GM18868 (cell line): ENCODE data around the gene FHIT.

Experiments
- ATAC-seq: cut with Tn5 transposase; IDR thresholded peaks from one replicate; pipeline ENCODE4 v1.9.1; 2021; ENCODE audit warnings: mild to moderate bottlenecking, moderate library complexity; ENCODE audit not compliant: unreplicated experiment

FHIT gene

DNA sequence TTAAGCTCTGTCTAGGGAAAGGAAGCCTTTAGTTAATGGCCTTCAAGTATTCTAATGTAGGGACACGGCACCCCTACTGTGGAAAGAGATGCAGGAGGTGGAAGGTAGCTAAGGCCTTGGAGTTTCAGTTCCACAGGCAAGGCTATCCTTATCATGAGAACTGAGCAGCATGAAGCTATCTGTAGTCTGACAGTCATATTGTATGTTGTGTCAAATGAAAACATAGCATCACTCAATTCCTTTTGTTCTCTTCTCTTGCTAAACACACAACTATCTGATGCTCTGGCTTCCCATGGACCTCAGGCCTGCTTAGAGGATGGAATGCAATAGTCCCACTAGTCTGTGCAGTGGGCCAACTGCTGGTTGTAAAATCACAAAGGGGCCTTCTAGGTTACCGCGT lies 380.9 kb downstream of the FHIT start:
- ATAC-seq = no peak

DNA sequence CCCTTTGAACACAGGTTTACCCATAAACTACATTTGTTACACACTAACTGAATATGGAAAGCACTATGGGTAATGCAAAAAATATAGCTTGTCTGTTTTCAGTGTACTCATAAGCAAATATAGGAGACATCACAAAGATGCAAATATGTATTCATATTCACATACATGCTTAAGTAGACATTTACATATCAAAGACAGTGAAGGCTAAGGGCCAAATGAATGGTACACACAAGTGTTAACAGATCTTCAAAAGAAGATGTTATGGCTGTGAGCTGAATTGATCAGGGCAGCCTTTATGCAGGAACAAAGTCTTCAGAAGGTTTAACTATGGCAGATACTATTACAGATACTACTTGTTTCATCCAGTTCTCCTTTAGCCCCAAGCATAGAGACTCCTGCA lies 384.1 kb downstream of the FHIT start:
- no peak for ATAC-seq

GRCh38 chr3:60856257-60857046 lies 394.8 kb downstream of the FHIT start:
- no peak for ATAC-seq

DNA sequence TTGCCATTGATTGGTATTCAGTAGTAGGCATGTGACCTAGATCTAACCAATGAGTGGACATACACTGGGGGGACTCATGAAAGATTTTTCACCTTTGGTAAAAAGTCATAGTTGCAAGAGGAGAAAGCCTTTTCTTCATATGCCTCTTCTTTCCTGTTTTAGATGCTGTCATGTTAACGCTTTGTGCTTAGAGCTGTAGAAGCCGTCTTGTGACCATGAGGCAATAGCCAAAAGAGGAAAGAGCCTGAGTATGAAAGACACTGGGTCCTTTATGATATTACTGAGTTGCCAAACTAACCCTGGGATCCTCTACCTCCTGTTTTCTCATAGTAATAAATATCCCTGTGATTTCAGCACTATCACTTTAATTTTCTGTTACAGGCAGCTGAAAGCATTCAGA lies 396.0 kb downstream of the FHIT start:
- no peak for ATAC-seq

GRCh38 chr3:60854791-60855190 lies 396.5 kb downstream of the FHIT start:
- ATAC-seq = no peak

DNA sequence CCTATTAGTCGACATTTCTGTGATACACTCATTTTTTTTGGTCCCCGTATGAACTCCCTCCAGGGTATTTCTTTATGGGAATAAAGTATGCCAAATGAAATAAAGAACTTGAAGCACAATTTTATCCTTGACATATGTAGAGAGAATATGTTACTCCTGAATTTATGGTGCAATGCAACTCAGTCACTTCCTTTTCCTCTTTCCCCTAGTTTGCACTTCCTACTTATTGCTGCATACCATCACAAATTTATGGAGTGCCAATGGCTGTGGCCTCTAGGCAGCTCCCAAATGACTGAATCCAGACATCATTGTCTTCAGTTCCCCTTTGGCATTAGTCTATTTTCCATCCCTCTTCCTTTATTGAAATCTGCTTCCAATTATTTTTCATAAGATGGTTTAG lies 403.5 kb downstream of the FHIT start:
- ATAC-seq = no peak

GRCh38 chr3:60844256-60844655 lies 407.0 kb downstream of the FHIT start:
- no peak for ATAC-seq

- ATAC-seq = no peak
These were observed 409.9 kb downstream of the FHIT start for GRCh38 chr3:60841355-60841754.

- ATAC-seq = no peak
These were observed 412.0 kb downstream of the FHIT start for GRCh38 chr3:60839246-60839645.

DNA sequence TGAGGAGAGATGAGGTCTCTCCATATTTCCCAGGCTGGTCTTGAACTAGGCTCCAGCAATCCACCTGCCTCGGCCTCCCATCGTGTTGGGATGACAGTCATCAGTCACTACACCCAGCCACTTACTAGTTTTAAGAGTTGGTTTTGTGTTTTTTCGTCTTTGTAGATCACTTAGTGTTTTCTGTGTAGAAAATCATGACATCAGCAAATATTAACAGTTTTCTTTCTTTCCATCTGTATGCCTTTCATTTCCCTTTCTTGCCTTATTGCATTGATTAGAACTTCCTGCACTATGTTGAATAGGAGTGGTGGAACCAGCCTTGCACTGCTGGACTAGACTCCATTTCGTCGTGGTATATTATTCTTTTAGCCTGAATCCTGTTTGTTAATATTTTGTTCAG lies 415.5 kb downstream of the FHIT start:
- ATAC-seq = no peak

GRCh38 chr3:60829058-60829457 lies 422.2 kb downstream of the FHIT start:
- no peak for ATAC-seq

DNA sequence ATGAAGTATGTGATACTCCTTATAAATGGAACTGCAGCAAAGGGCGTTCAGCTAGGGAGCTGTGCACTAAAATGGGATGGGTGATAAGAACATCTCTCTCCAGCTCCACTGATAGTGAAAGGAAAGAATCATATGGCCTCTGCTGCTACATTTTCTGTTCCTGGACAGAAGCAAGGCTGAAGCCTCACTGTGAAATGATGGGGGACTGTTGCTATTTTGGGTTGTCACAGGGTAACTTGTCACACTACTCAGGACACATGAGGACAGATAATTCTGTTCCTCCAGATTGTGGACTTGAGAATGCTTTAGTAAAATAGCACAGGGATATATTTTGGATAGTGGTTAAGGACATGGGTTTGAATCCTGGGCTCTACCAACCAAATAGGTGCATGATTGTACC lies 423.6 kb downstream of the FHIT start:
- ATAC-seq = no peak

DNA sequence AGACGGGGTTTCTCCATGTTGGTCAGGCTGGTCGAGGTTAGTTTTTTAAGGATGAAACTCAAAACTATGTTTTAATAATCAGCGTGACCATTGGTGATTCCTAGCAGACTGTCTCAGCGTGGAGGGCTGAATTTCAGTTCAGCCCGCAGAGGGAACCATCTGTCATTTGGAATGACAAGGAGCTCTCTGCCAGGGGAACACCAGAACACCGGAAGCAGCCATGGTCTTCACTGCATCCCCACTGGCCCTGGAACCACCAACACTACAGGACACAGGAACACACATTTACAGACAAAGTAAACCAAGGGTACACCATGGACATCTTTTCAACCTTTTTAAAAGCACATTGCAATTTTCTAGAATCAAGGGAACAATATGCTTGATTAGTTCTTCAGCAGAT lies 424.7 kb downstream of the FHIT start:
- no peak for ATAC-seq

DNA sequence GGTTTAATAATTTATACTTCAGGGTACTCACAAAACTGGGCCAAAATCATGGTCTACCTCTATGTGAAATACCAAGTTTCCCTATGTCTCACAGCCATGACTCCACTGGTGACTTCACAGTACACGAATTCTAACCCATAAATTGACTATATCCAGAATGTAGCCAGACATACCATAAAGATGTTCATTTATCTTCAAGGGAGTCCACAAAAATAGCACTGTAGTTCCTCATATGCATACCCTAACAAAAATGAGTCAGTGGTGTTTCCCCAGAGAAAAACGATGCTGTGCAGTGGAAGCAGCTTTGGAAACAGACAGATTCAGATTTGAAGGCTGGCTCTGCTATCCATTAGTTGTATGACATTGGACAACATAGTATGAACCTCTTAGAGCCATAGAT lies 438.8 kb downstream of the FHIT start:
- no peak for ATAC-seq

- no peak for ATAC-seq
These were observed 440.4 kb downstream of the FHIT start for GRCh38 chr3:60810881-60811280.

GRCh38 chr3:60809857-60810610 lies 441.2 kb downstream of the FHIT start:
- ATAC-seq = no peak

GRCh38 chr3:60803216-60804173 lies 447.8 kb downstream of the FHIT start:
- ATAC-seq = no peak

DNA sequence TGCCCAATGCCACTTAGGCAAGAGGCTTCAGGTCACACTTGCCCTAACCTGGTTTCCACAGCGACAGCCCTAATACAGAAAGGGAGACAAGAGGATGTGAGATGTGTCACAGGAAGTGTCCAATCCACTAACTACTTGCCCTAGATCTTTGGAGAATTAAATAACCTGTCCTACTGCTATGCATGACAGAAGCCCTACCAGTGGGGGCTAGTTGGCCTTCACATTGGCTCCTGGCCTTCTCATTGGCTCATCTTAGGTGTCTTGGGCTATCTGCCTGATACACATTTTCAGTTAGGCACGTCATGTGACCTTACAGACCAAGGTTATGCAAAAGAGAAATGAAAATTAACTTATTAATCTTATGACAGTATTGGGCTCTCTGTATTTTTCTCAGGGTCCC lies 449.9 kb downstream of the FHIT start:
- ATAC-seq = no peak

DNA sequence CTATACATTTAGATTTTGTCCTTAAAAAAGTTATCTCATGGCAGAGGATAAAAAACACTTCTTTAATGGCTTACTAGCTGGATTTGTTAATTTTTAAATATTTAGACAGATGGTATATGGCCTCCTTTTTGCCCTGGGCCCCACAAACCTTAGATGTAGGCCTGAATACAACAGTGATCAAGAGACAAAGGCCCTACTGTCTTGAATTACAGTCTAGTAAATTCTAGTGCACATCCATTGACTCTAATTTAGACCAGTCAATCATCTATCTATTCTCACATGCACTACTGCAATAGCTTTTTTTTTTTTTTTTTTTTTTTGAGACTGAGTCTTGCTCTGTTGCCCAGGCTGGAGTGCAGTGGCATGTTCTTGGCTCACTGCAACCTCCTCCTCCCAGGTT lies 452.8 kb downstream of the FHIT start:
- no peak for ATAC-seq

DNA sequence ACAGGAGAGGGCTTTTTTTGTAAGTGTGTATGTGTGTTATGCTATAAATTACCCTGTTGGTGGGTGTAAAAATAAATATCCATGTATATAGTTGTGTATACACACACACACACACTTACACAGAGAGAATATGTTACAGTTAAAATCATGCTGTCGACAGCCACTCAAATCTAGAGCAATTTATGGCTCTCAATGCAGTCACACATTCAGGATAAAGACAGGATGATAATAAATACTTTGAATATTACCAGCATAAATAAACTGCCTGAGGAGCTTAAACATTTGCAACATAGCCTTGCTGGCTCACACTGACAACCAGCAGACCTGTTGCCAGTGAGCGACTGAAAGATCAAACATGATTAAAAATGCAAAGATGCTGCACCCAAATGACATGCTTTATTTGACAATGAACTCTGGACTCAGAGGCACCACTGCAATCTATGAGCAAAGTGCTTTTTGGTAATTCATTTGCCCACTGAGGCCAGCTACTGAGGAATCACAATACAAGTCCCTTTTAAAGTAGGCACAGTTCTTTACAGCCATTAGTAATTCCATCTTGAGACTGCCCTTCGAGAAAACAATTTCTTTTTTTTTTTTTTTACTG lies 458.9 kb downstream of the FHIT start:
- no peak for ATAC-seq

DNA sequence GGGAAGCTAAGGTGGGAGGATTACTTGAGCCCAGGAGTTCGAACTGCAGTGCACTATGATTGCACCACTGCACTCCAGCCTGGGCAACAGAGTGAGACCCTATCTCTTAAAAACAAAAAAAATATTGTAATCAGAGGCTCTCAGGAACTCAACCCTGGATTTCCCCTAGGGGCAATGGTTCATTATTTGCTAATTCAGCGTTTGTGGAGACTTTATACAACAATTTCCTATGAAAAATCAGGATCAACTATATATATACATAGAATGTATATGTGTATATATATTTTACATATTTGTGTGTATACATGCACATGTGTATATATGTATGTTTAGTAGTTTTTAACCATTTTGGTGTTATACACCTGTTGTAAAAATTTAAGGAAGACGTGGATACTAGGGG lies 463.1 kb downstream of the FHIT start:
- no peak for ATAC-seq
